ENCODE data around the gene TRIM66. TPM values are rescaled to one million over a fixed set of nuclear protein-coding genes. Genes with fewer than 3 reads are reported as not detected.

TRIM66 gene
- total RNA-seq, 1 donor from 2014 or later, result 15.0 TPM

GRCh38 chr11:8613036-8613435 lies 69.4 kb downstream of the TRIM66 start:
- no peak for ATAC-seq
- no peak for TF ChIP-seq CTCF (IDR thresholded peaks at IDR 0.05)

GRCh38 chr11:8612522-8612921 lies 69.9 kb downstream of the TRIM66 start:
- H3K4me1 ChIP-seq, result peaks cover 3% of the 10 kb centered on the region
- intact Hi-C loops (cut with DNase I), result no loop called here

More at GRCh38 chr11:8613036-8613435, 69.4 kb downstream of the TRIM66 start:
- Histone ChIP-seq H3K27me3 (no peaks in the 10 kb centered on the region), H3K4me3 (no peak overlapping the region), H3K4me1 (peaks cover 3% of the 10 kb centered on the region), H3K9me3 (no peaks in the 10 kb centered on the region), H3K36me3 (peaks cover 25% of the 10 kb centered on the region), H3K27ac (no peak overlapping the region)
- no peak for DNase-seq
- intact Hi-C loops (cut with DNase I), result no loop called here

GRCh38 chr11:8610532-8611116 lies 71.8 kb downstream of the TRIM66 start:
- Histone ChIP-seq H3K27ac (no peak overlapping the region), H3K27me3 (no peaks in the 10 kb centered on the region), H3K9me3 (no peaks in the 10 kb centered on the region), H3K4me3 (no peak overlapping the region), H3K4me1 (peaks cover 3% of the 10 kb centered on the region), H3K36me3 (peaks cover 2% of the 10 kb centered on the region)
- intact Hi-C loops (cut with DNase I), result no loop called here
- ATAC-seq (no peak), DNase-seq (no peak)
- no peak for TF ChIP-seq CTCF (IDR thresholded peaks at IDR 0.05)

More at GRCh38 chr11:8612522-8612921, 69.9 kb downstream of the TRIM66 start:
- DNase-seq, result no peak
- no peak overlapping the region for H3K4me3 ChIP-seq
- no peak for ATAC-seq
- peaks cover 20% of the 10 kb centered on the region for H3K36me3 ChIP-seq
- no peak for TF ChIP-seq CTCF (IDR thresholded peaks at IDR 0.05)
- no peak overlapping the region for H3K27ac ChIP-seq
- H3K9me3 ChIP-seq, result no peaks in the 10 kb centered on the region
- no peaks in the 10 kb centered on the region for H3K27me3 ChIP-seq

- DNase-seq, result no peak
- intact Hi-C loops (cut with DNase I), result no loop called here
Observed at GRCh38 chr11:8608652-8609051, 73.8 kb downstream of the TRIM66 start.

GRCh38 chr11:8605971-8606563 lies 76.4 kb downstream of the TRIM66 start:
- Histone ChIP-seq H3K9me3 (no peaks in the 10 kb centered on the region), H3K27me3 (no peaks in the 10 kb centered on the region), H3K4me1 (no peaks in the 10 kb centered on the region), H3K4me3 (no peak overlapping the region), H3K27ac (no peak overlapping the region), H3K36me3 (no peaks in the 10 kb centered on the region)
- TF ChIP-seq CTCF (IDR thresholded peaks at IDR 0.05), result no peak
- intact Hi-C loops (cut with DNase I), result no loop called here
- ATAC-seq (no peak), DNase-seq (no peak)

More at GRCh38 chr11:8608652-8609051, 73.8 kb downstream of the TRIM66 start:
- ATAC-seq, result no peak
- H3K4me3 ChIP-seq, result no peak overlapping the region
- no peaks in the 10 kb centered on the region for H3K9me3 ChIP-seq
- H3K36me3 ChIP-seq, result no peaks in the 10 kb centered on the region
- H3K27me3 ChIP-seq, result no peaks in the 10 kb centered on the region
- no peak for TF ChIP-seq CTCF (IDR thresholded peaks at IDR 0.05)
- no peak overlapping the region for H3K27ac ChIP-seq
- peaks cover 3% of the 10 kb centered on the region for H3K4me1 ChIP-seq
